HepG2 (cell line): ENCODE data around the gene RBBP8NL. TPM values are rescaled to one million over a fixed set of nuclear protein-coding genes. Genes with fewer than 3 reads are reported as not detected.
A peak's percentile ranks its signal among the peaks of the same experiment; 100 is the strongest.

Source experiments
- CEBPG ChIP-seq: IDR thresholded peaks from 2 replicates; pipeline ENCODE4 v1.6.1; 2016
- ESRRA ChIP-seq: sonication (generic); formaldehyde crosslinking; IDR thresholded peaks from 2 replicates; pipeline ENCODE4 v1.5.1; 2020; ENCODE audit warnings: mild to moderate bottlenecking, low read depth, missing genetic modification reagents
- ETV5 ChIP-seq: IDR thresholded peaks from 2 replicates; pipeline ENCODE4 v1.6.1; 2018; ENCODE audit warnings: missing biosample characterization, missing genetic modification reagents, inconsistent platforms, borderline replicate concordance
- HIVEP1 ChIP-seq: sonication (generic); formaldehyde crosslinking; IDR thresholded peaks from 2 replicates; pipeline ENCODE4 v1.4.0; 2020; ENCODE audit warnings: mild to moderate bottlenecking, missing genetic modification reagents
- MATR3 ChIP-seq: sonication (generic); formaldehyde crosslinking; IDR thresholded peaks from 2 replicates; pipeline ENCODE4 v1.4.0; 2020; ENCODE audit warnings: missing genetic modification reagents
- PHF20 ChIP-seq: sonication (generic); formaldehyde crosslinking; IDR thresholded peaks from 2 replicates; pipeline ENCODE4 v1.5.0; 2020; ENCODE audit warnings: mild to moderate bottlenecking, missing genetic modification reagents
- TCF12 ChIP-seq, 2 experiments: fragments of 450-650 bp in 1 of 2; sonication (generic) in 1 of 2; formaldehyde crosslinking in 1 of 2; IDR thresholded peaks; 2 replicates each; pipeline versions ENCODE4 v1.6.1 to v1.8.0; 2017 to 2022; ENCODE audit warnings: antibody characterized with exemption in 1 of 2, mild to moderate bottlenecking in 1 of 2, missing genetic modification reagents in 1 of 2, moderate library complexity in 1 of 2
- ZNF790 ChIP-seq: sonication (generic); formaldehyde crosslinking; IDR thresholded peaks from 2 replicates; pipeline ENCODE4 v1.8.0; 2022; ENCODE audit warnings: missing genetic modification reagents, mild to moderate bottlenecking, borderline replicate concordance
- polyA plus RNA-seq, 8 experiments: library from polyadenylated mRNA; depleted of rRNA in 3 of 8; stranded (reverse) in 7 of 8; unstranded in 1 of 8; fragments of >200 nt; fragmentation: Illumina TruSeq in 4 of 8; extraction: Trizol in 4 of 8; gene quantifications; 2 replicates each; pipeline versions ENCODE4 v1.2.1 to v1.2.3, GENCODE V29; 2011 to 2016; ENCODE audit warnings: low read depth in 4 of 8, missing spikeins in 1 of 8, mixed read lengths in 1 of 8; ENCODE audit not compliant: insufficient read depth in 1 of 8
- total RNA-seq, 5 experiments: library from RNA; depleted of rRNA; stranded (reverse); fragments of >200 nt; fragmentation: Illumina TruSeq; extraction: Trizol; gene quantifications; 2 replicates each; pipeline ENCODE4 v1.2.3, GENCODE V29; 2016; ENCODE audit warnings: low read depth in 1 of 5
- TF ChIP-seq, protein P1 (sequence below): sonication (generic); formaldehyde crosslinking; IDR thresholded peaks from one replicate; pipeline ENCODE4 v1.5.1; 2020; ENCODE audit warnings: mild to moderate bottlenecking, missing genetic modification reagents; ENCODE audit errors: not compliant biosample characterization
- TF ChIP-seq, protein P2 (sequence below): sonication (generic); formaldehyde crosslinking; IDR thresholded peaks from 2 replicates; pipeline ENCODE4 v1.4.0; 2020; ENCODE audit warnings: missing genetic modification reagents
- TF ChIP-seq, protein P3 (sequence below): sonication (generic); formaldehyde crosslinking; IDR thresholded peaks from 2 replicates; pipeline ENCODE4 v1.4.0; 2020; ENCODE audit warnings: mild to moderate bottlenecking, missing genetic modification reagents
- TF ChIP-seq, protein P4 (sequence below): sonication (generic); formaldehyde crosslinking; IDR thresholded peaks from 2 replicates; pipeline ENCODE4 v1.8.1; 2022; ENCODE audit warnings: low read depth, mild to moderate bottlenecking, missing genetic modification reagents

RBBP8NL gene
- total and polyA plus RNA-seq, 2 of the 13 experiments (the other 11 are each of a cell fraction or from before 2014, with no cell fraction given) = 0.69 to 0.86 TPM

DNA sequence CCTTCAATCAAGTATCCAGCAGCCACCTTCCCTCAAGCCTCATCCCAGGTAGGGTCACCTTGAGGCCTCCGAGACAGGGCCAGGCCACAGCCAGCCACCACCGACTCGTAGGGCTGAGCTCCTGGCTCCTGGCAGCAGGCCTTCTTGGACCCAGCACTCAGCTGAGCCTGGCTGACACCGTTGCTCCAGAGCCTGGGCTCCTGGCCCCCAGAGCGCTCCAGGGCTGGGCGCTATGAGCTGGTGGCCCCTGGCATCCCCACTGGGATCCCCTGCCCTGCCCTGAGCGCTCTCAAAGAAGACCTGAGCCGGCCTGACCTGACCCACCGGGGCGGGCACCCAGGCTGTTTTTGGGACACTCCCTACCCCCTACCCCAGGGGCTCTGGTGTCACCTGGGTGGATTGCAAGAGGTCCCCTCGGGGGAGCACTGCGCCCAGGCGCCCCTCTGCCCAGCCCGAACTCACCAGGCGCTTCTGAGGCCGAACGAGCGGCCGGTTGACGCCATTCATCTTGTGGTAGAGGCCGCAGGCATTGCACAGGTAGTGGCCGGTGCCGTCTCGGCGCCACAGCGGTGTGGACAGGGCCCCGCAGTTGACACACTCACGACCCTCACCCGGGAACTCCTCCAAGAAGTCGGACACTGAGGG is 45.7 kb upstream of the RBBP8NL start (continued):
- TF ChIP-seq ZNF790 (CRISPR knock-in tag) (no peak), ETV5 (peak; percentile 5; the same call in 1 of the 2 replicates), ESRRA (CRISPR knock-in tag) (peak; percentile 44), CEBPG (CRISPR knock-in tag) (no peak), TCF12 (IDR thresholded peaks at IDR 0.05) (no peak), TCF12 (CRISPR knock-in tag; IDR thresholded peaks at IDR 0.05) (peak; percentile 28; the same call in 1 of the 2 replicates), PHF20 (0 out of 2 replicates have a peak, but pooled peaks have one; percentile 8), MATR3 (CRISPR knock-in tag) (0 out of 2 replicates have a peak, but pooled peaks have one; percentile 45), HIVEP1 (CRISPR knock-in tag) (peak; percentile 46; the same call in 1 of the 2 replicates)
- TF ChIP-seq, protein P1, sequence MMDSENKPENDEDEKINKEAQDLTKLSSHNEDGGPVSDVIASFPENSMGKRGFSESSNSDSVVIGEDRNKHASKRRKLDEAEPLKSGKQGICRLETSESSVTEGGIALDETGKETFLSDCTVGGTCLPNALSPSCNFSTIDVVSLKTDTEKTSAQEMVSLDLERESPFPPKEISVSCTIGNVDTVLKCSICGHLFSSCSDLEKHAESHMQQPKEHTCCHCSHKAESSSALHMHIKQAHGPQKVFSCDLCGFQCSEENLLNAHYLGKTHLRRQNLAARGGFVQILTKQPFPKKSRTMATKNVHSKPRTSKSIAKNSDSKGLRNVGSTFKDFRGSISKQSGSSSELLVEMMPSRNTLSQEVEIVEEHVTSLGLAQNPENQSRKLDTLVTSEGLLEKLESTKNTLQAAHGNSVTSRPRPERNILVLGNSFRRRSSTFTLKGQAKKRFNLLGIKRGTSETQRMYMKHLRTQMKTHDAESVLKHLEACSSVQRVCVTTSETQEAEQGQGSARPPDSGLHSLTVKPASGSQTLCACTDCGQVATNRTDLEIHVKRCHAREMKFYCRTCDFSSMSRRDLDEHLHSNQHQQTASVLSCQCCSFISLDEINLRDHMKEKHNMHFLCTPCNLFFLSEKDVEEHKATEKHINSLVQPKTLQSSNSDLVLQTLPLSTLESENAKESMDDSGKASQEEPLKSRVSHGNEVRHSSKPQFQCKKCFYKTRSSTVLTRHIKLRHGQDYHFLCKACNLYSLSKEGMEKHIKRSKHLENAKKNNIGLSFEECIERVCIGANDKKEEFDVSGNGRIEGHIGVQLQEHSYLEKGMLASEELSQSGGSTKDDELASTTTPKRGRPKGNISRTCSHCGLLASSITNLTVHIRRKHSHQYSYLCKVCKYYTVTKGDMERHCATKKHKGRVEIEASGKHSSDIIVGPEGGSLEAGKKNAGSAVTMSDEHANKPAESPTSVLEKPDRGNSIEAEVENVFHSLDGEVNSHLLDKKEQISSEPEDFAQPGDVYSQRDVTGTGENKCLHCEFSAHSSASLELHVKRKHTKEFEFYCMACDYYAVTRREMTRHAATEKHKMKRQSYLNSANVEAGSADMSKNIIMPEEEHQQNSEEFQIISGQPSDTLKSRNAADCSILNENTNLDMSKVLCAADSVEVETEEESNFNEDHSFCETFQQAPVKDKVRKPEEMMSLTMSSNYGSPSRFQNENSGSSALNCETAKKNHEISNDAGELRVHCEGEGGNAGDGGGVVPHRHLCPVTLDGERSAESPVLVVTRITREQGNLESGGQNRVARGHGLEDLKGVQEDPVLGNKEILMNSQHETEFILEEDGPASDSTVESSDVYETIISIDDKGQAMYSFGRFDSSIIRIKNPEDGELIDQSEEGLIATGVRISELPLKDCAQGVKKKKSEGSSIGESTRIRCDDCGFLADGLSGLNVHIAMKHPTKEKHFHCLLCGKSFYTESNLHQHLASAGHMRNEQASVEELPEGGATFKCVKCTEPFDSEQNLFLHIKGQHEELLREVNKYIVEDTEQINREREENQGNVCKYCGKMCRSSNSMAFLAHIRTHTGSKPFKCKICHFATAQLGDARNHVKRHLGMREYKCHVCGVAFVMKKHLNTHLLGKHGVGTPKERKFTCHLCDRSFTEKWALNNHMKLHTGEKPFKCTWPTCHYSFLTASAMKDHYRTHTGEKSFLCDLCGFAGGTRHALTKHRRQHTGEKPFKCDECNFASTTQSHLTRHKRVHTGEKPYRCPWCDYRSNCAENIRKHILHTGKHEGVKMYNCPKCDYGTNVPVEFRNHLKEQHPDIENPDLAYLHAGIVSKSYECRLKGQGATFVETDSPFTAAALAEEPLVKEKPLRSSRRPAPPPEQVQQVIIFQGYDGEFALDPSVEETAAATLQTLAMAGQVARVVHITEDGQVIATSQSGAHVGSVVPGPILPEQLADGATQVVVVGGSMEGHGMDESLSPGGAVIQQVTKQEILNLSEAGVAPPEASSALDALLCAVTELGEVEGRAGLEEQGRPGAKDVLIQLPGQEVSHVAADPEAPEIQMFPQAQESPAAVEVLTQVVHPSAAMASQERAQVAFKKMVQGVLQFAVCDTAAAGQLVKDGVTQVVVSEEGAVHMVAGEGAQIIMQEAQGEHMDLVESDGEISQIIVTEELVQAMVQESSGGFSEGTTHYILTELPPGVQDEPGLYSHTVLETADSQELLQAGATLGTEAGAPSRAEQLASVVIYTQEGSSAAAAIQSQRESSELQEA = peak; percentile 23
- TF ChIP-seq, protein P2, sequence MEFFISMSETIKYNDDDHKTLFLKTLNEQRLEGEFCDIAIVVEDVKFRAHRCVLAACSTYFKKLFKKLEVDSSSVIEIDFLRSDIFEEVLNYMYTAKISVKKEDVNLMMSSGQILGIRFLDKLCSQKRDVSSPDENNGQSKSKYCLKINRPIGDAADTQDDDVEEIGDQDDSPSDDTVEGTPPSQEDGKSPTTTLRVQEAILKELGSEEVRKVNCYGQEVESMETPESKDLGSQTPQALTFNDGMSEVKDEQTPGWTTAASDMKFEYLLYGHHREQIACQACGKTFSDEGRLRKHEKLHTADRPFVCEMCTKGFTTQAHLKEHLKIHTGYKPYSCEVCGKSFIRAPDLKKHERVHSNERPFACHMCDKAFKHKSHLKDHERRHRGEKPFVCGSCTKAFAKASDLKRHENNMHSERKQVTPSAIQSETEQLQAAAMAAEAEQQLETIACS = no peak
- TF ChIP-seq, protein P3, sequence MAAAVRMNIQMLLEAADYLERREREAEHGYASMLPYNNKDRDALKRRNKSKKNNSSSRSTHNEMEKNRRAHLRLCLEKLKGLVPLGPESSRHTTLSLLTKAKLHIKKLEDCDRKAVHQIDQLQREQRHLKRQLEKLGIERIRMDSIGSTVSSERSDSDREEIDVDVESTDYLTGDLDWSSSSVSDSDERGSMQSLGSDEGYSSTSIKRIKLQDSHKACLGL (CRISPR knock-in tag) = peak; percentile 39; the same call in 1 of the 2 replicates
- TF ChIP-seq, protein P4, sequence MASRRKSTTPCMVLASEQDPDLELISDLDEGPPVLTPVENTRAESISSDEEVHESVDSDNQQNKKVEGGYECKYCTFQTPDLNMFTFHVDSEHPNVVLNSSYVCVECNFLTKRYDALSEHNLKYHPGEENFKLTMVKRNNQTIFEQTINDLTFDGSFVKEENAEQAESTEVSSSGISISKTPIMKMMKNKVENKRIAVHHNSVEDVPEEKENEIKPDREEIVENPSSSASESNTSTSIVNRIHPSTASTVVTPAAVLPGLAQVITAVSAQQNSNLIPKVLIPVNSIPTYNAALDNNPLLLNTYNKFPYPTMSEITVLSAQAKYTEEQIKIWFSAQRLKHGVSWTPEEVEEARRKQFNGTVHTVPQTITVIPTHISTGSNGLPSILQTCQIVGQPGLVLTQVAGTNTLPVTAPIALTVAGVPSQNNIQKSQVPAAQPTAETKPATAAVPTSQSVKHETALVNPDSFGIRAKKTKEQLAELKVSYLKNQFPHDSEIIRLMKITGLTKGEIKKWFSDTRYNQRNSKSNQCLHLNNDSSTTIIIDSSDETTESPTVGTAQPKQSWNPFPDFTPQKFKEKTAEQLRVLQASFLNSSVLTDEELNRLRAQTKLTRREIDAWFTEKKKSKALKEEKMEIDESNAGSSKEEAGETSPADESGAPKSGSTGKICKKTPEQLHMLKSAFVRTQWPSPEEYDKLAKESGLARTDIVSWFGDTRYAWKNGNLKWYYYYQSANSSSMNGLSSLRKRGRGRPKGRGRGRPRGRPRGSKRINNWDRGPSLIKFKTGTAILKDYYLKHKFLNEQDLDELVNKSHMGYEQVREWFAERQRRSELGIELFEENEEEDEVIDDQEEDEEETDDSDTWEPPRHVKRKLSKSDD (CRISPR knock-in tag) = no peak
